Muscle of back (tissue), 11 donors: ENCODE data around the gene CELSR1. TPM values are rescaled to one million over a fixed set of nuclear protein-coding genes. Genes with fewer than 3 reads are reported as not detected.
"Not testable (repeated sequence)": the region's sequence is repeated elsewhere in the genome, so short reads cannot be mapped to it uniquely, and the experiment has no call there.

Experiments used
- DNase-seq, 3 donors: peaks; one replicate each; pipeline versions ENCODE4 v3.0.0 to v3.0.0-alpha.2; 2013
- polyA plus RNA-seq, 10 donors: library from polyadenylated mRNA; unstranded; fragments of 120-200 nt; gene quantifications; one replicate each; pipeline ENCODE4 v1.2.1, GENCODE V29; 2013; ENCODE audit not compliant: insufficient read length in 10 of 10

CELSR1 gene
- polyA plus RNA-seq, 10 donors = 1.7 to 9.8 (median 3.3) TPM

GRCh38 chr22:46533070-46533833, 4.2 kb downstream of the CELSR1 start:
- no peak for DNase-seq

GRCh38 chr22:46532416-46532815, 5.0 kb downstream of the CELSR1 start:
- DNase-seq = no peak

- no peak for DNase-seq
Observed at GRCh38 chr22:46531581-46532175, 5.7 kb downstream of the CELSR1 start.

GRCh38 chr22:46528121-46528610, 9.3 kb downstream of the CELSR1 start:
- no peak for DNase-seq

- DNase-seq = no peak
Observed at GRCh38 chr22:46526244-46526839, 11.1 kb downstream of the CELSR1 start.

GRCh38 chr22:46525389-46526243, 11.8 kb downstream of the CELSR1 start:
- DNase-seq = no peak

DNA sequence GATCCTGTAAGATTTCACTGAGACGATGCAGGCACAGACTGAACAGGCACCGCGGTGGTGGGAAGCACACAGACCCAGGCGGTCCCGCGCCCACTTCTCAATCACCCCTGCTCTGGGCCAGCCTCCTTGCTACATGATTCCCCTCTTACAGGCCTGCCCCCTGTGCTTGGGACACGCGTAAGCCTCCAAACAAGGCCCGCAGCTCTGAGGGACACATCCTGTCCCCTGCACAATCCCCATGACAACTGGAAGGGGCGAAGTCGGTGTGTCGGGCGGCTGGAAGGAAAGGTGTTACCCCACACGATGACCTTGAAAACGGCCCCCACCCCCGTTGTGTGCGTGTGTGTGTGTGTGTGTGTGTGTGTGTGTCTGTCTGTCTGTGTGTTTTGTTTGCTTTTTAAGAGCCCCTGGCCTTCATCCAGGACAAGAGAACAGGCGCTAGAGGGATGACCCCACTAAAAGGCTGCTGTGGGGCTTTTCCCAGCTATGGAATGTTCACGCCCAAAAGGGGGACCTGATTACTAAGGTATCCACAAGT, 13.1 kb downstream of the CELSR1 start:
- no peak for DNase-seq

GRCh38 chr22:46522797-46523196, 14.6 kb downstream of the CELSR1 start:
- DNase-seq = no peak

DNA sequence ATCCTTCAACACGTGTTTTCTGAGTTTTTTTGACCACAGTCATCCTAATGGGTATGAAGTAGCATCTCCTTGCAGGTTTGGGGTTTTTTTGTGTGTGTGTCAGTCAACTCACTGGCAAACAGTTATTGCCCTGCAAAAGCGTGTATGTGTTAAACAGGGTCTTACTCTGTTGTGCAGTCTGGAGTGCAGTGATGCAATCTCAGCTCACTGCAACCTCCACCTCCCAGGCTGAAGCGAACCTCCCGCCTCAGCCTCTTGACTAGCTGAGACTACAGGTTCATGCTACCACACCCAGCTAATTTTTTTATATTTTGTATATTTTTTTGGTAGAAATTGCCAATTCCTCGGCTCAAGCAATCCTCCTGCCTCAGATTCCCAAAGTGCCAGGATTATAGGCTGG, 15.4 kb downstream of the CELSR1 start:
- no peak for DNase-seq

- no peak for DNase-seq
Observed at GRCh38 chr22:46520880-46521279, 16.5 kb downstream of the CELSR1 start.

DNA sequence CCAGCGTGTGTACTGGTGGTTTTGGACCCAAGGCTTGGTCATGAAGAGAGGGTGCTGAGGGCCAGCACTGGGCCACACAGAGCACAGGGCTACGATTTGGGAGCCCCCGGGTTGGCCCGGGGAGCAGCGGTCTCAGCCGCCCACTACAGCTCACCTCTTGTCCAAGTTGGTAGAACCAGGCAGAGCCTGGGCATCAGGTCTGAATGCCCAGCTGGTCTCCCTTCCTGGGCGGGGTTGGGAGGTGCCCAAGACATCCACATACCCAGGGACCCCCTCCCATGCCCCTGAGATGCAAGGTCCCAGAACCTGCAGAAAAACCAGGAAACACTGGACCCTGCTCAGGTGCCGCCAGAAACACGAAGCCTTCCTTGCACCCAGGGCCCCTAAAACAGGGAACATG, 18.0 kb downstream of the CELSR1 start:
- DNase-seq = no peak

- no peak for DNase-seq
Observed at GRCh38 chr22:46518542-46519325, 18.7 kb downstream of the CELSR1 start.

DNA sequence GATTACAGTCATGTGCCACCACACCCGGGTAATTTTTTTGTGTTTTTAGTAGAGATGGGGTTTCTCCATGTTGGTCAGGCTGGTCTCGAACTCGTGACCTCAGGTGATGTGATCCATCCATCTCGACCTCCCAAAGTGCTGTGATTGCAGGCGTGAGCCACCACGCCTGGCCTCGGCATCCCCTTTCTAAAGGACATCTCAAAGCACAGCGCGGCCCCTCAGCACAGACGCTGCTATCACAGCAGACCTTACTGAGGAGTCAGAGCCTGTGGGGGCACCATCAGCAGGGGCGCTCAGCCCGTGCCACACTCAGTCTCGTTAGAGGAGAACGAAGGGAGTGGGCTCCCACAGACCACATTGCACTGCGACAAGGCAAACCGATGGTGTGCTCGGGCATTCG, 19.4 kb downstream of the CELSR1 start:
- no peak for DNase-seq

GRCh38 chr22:46517255-46517761, 20.1 kb downstream of the CELSR1 start:
- no peak for DNase-seq

- no peak for DNase-seq
Observed at GRCh38 chr22:46516638-46517037, 20.8 kb downstream of the CELSR1 start.

GRCh38 chr22:46516112-46516487, 21.3 kb downstream of the CELSR1 start:
- DNase-seq = not testable (repeated sequence)

- no peak for DNase-seq
Observed at GRCh38 chr22:46515208-46516111, 22.0 kb downstream of the CELSR1 start.

GRCh38 chr22:46514592-46515207, 22.7 kb downstream of the CELSR1 start:
- DNase-seq = no peak

- DNase-seq = no peak
Observed at GRCh38 chr22:46513908-46514550, 23.4 kb downstream of the CELSR1 start.
